Naive B cell (primary cell): ENCODE results near the gene MYCT1. TPM values are rescaled to one million over a fixed set of nuclear protein-coding genes. Genes with fewer than 3 reads are reported as not detected.

Experiments
- ATAC-seq, 2 donors: fragments of 150-1000 bp; cut with Tn5 transposase; 2 replicates each; pipeline ENCODE4 v1.10.0; 2021; ENCODE audit warnings: low read depth in 2 of 2, mild to moderate bottlenecking in 2 of 2, moderate library complexity in 2 of 2
- DNase-seq: peaks from one replicate; pipeline ENCODE4 v3.0.0; 2022
- H3K27ac Mint-ChIP-seq, 6 donors: one replicate each; pipeline ENCODE4 v1.8.0; 2020 to 2022; ENCODE audit warnings: mild to moderate bottlenecking in 6 of 6, mixed read lengths in 6 of 6, moderate library complexity in 5 of 6, inconsistent platforms in 2 of 6
- H3K27me3 Mint-ChIP-seq, 3 donors: one replicate each; pipeline ENCODE4 v1.8.0; 2021 to 2022; ENCODE audit warnings: mixed read lengths in 3 of 3, mild to moderate bottlenecking in 1 of 3
- H3K36me3 Mint-ChIP-seq, 2 donors: one replicate each; pipeline ENCODE4 v1.8.0; 2020 to 2022; ENCODE audit warnings: mixed read lengths in 2 of 2, inconsistent platforms in 1 of 2, mild to moderate bottlenecking in 1 of 2
- H3K4me1 Mint-ChIP-seq, 3 donors: one replicate each; pipeline ENCODE4 v1.8.0; 2020 to 2022; ENCODE audit warnings: mixed read lengths in 3 of 3, inconsistent platforms in 1 of 3, mild to moderate bottlenecking in 1 of 3, moderate library complexity in 1 of 3
- H3K4me3 Mint-ChIP-seq, 8 donors: one replicate each; pipeline ENCODE4 v1.8.0; 2020 to 2022; ENCODE audit warnings: mild to moderate bottlenecking in 8 of 8, mixed read lengths in 8 of 8, moderate library complexity in 8 of 8, inconsistent platforms in 2 of 8
- H3K9me3 Mint-ChIP-seq, 7 donors: one replicate each; pipeline ENCODE4 v1.8.0; 2020 to 2022; ENCODE audit warnings: mixed read lengths in 7 of 7, mild to moderate bottlenecking in 5 of 7, inconsistent platforms in 2 of 7, moderate library complexity in 1 of 7
- polyA plus RNA-seq, 6 donors: library from polyadenylated mRNA; unstranded; fragments of 300-500 nt; fragmentation: Illumina TruSeq; gene quantifications; one replicate each; pipeline ENCODE4 v1.2.3, GENCODE V29; 2021; ENCODE audit warnings: low read depth in 6 of 6

The MYCT1 gene
- polyA plus RNA-seq, 6 donors from 2014 or later, result 0.31 TPM; not detected in 5

DNA sequence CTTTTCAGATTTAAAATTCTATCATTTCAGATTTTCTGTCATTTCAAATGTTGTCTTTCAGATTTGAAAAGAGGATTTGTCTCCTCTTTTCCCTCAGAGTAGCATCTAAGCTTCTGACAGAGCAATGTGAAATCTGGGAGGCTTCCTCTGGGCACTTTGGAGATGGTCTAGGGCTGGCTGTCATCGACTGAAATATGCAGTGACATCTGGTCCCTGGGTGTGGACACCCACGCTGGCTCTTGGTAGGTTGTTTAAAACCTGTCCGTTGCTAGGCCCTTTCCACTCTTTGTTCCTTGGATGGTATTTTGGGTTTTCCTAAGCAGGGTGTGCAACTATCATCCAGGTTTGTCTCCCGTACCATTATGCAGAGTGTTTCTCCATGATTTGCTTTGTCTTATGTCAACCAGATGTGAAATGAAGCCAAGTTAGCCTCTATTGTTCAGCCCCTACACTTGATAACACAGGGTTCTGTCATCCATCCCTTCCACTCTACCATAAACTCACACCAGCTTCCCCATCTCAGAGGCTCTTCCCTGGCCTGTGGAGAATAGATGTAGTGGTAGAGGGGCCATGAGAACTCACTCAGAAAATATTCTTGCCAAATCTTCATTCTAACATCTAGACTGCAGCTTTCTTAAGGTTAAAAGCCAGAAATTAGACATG lies 47.9 kb downstream of the MYCT1 start:
- ATAC-seq (no peak), DNase-seq (no peak)
- Mint-ChIP-seq H3K27me3 (peaks cover 0 to 8% (median 6%) of the 10 kb centered on the region in 3 donors), H3K27ac (no peak overlapping the region), H3K4me3 (no peak overlapping the region), H3K36me3 (no peaks in the 10 kb centered on the region), H3K9me3 (peaks cover 0 to 1% (median 0%) of the 10 kb centered on the region in 7 donors), H3K4me1 (no peaks in the 10 kb centered on the region)

DNA sequence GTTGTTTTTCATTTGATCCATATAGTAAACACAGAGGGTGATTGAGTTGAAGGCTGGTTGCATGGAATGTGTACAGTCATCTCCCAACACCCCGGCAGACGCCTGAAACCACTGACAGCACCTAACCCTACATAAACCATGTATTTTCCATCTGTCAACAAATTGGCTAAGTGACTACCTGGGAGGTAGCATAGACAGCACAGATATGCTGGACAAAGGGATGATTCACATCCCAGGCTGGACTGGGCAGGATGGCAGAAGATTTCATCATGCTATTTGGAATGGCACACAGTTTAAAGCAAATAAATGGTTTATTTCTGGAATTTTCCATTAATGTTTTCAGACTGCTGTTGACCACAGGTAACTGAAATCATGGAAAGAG lies 48.5 kb downstream of the MYCT1 start:
- Mint-ChIP-seq H3K9me3 (peaks cover 0 to 1% (median 0%) of the 10 kb centered on the region in 7 donors), H3K4me3 (no peak overlapping the region), H3K4me1 (no peaks in the 10 kb centered on the region), H3K27me3 (peaks cover 0 to 8% (median 4%) of the 10 kb centered on the region in 3 donors), H3K36me3 (no peaks in the 10 kb centered on the region), H3K27ac (no peak overlapping the region)
- ATAC-seq (no peak), DNase-seq (no peak)

DNA sequence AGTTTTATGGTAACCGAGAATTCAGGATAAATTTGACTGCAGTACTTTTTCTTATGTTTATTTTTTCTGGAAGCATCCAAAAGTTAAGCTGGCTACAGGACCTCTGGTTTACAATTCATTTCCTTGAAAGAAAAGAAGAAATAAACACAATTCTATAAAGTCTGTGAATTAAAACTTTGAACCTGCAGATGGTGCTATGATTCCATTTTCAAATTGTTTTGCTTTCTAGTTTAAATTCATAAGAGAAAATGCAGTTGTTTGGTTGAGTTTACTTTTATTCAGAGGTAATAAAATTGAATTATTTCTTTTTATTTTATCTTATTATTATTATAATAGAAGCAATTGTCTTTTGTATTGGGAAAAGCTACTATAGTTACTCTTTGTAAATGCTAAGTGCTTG lies 51.1 kb downstream of the MYCT1 start:
- no peak for ATAC-seq
- no peaks in the 10 kb centered on the region for H3K9me3 Mint-ChIP-seq
- H3K27me3 Mint-ChIP-seq, result peaks cover 0 to 8% (median 0%) of the 10 kb centered on the region in 3 donors
- no peak for DNase-seq
- H3K36me3 Mint-ChIP-seq, result no peaks in the 10 kb centered on the region
- no peak overlapping the region for H3K27ac Mint-ChIP-seq
- no peaks in the 10 kb centered on the region for H3K4me1 Mint-ChIP-seq
- H3K4me3 Mint-ChIP-seq, result no peak overlapping the region

DNA sequence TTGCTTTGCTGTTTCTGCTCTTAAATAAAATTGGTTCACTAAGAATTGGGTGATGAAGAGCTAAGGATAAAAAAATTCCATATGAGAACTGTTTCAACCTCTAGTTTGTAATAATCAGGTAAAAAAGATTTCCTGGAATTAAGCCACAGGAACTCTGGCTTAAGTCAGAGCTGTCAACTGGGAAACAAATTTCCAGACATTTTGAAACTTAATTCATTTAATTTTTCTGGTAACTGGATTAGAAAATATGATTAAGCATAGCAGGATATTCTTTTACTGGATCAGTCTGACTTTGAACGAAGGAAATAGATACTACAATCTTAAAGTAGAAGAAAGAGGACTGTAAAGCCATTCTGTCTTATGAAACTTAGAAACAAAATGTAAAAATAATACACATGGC lies 51.6 kb downstream of the MYCT1 start:
- DNase-seq, result no peak
- H3K4me1 Mint-ChIP-seq, result no peaks in the 10 kb centered on the region
- ATAC-seq, result no peak
- H3K9me3 Mint-ChIP-seq, result no peaks in the 10 kb centered on the region
- no peaks in the 10 kb centered on the region for H3K36me3 Mint-ChIP-seq
- H3K27ac Mint-ChIP-seq, result no peak overlapping the region
- peaks cover 0 to 3% (median 0%) of the 10 kb centered on the region in 3 donors for H3K27me3 Mint-ChIP-seq
- H3K4me3 Mint-ChIP-seq, result no peak overlapping the region

DNA sequence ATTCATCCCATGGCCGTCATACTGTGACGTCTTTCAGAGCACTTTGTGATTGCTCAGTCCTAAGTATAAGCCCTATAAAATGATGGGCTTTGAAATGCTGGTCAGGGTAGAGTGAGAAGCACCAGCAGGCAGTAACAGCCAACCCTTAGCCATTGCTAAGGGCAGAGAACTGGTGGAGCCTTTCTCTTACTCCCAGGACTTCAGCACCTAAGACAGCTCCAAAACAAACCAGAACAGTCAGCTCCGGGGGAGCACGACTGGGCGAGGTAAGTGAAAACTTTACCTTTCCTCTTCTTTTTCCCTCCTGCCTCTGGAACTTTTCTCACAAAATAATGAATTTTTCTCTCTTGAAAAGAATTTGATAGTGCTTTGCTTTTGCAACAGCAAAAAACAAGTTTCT lies 53.0 kb downstream of the MYCT1 start, which contains the start of gene VIP:
Gene VIP (plus strand): TSS at position 104 of the 400 bp plus-strand sequence. CDS start 1,381 bp downstream, outside the sequence.
- DNase-seq, result no peak
- H3K36me3 Mint-ChIP-seq, result no peaks in the 10 kb centered on the region
- H3K4me1 Mint-ChIP-seq, result no peaks in the 10 kb centered on the region
- no peaks in the 10 kb centered on the region for H3K27me3 Mint-ChIP-seq
- no peak within 1 kb of the TSS for H3K27ac Mint-ChIP-seq
- H3K4me3 Mint-ChIP-seq, result no peak within 1 kb of the TSS
- H3K9me3 Mint-ChIP-seq, result no peaks in the 10 kb centered on the region
- ATAC-seq, result no peak

DNA sequence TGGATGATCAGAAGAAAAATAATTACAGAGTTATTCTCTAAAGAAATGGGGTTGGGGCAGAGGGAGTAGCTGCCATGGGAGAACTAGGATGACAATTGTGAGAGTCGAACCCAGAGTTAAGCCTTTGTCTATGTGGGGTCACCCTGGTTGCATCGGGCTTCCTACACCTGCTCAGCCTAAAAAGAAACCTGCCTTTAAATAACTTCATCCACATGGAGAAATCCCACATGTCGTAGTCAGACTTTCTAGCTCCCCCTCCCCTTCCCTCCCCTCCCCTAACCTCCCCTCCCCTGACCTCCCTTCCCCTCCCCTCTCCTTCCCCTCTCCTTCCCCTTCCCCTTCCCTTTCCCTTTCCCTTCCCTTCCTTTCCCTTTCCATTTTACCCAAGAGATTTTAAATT lies 67.6 kb downstream of the MYCT1 start:
- Mint-ChIP-seq H3K27ac (no peak overlapping the region), H3K27me3 (no peaks in the 10 kb centered on the region), H3K36me3 (no peaks in the 10 kb centered on the region), H3K4me1 (no peaks in the 10 kb centered on the region), H3K9me3 (no peaks in the 10 kb centered on the region), H3K4me3 (no peak overlapping the region)
- no peak for ATAC-seq
- DNase-seq, result no peak

DNA sequence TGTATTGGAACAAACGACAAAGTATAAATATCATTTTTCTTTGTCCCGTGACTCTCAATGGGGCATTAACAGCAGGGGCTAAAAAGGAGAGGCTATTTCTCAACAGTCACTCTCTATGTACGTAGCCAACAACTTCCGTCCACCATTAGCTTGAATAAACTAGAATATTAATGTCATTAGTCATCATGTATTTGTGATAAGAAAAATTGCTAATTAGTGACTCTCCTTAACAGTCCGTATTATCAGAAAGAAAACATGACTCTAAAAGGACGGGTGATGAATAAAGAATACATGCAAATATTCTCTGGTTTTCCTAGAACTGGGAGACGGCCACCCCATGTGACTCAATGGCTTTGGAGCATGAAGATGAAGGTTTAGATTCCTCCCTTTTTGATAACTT lies 71.5 kb downstream of the MYCT1 start:
- no peak for ATAC-seq
- Mint-ChIP-seq H3K4me1 (no peaks in the 10 kb centered on the region), H3K4me3 (no peak overlapping the region), H3K36me3 (no peaks in the 10 kb centered on the region), H3K27me3 (peaks cover 0 to 7% (median 0%) of the 10 kb centered on the region in 3 donors), H3K9me3 (peaks cover 0 to 3% (median 0%) of the 10 kb centered on the region in 7 donors), H3K27ac (no peak overlapping the region)
- DNase-seq, result no peak

DNA sequence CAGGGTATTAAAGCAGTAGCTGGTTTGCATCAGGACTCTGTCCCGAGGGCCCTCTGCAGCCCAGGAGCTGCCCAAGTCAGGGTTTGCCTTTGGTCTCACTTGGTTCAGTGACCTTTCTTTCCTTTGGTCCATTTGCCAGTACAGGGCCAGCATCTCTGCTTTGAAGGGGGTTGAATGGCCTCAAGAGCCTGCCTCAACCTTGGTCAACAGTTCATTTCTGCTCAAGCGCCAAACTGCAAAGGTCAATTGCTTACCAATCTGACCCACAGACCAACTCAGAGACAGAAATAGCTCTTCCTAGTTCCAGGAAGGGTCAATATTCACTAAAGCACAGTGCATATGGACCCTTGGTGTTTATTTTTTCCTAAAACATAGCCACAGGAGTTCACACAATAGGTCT lies 72.3 kb downstream of the MYCT1 start:
- Mint-ChIP-seq H3K27me3 (peaks cover 0 to 7% (median 0%) of the 10 kb centered on the region in 3 donors), H3K27ac (no peak overlapping the region), H3K9me3 (peaks cover 0 to 3% (median 0%) of the 10 kb centered on the region in 7 donors), H3K4me3 (no peak overlapping the region), H3K36me3 (no peaks in the 10 kb centered on the region), H3K4me1 (no peaks in the 10 kb centered on the region)
- no peak for DNase-seq
- no peak for ATAC-seq

DNA sequence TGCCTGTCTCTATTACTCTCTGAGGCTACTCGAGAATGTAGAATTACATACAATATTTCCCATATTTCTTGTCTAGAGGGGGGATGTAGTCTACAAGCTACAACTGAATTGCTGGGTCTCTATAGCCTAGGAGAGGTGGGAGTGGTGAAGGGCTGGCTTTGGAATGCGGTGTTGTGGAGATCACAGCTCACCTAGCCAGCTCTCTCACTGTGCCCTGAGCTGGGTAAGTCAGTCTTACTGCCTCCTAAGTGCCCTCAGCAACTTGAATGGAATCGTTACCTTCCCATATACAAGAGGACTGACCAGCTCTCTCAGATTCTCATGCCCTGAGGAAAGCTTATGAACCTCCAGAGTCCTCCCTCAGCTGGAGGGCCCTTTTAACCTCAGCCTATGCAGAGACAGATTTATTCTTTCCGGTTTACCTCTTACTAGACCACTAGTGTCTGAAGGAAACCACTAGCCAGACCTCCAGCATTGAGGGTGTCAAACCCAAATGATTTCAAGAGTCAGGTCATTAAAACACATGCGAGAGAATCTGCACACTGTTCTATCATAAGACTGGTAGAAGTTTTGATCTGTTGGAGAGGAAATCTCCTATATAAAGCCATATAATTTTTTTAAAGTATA lies 73.5 kb downstream of the MYCT1 start:
- ATAC-seq, result no peak
- Mint-ChIP-seq H3K4me1 (no peaks in the 10 kb centered on the region), H3K27me3 (peaks cover 0 to 7% (median 0%) of the 10 kb centered on the region in 3 donors), H3K9me3 (peaks cover 0 to 3% (median 0%) of the 10 kb centered on the region in 7 donors), H3K36me3 (no peaks in the 10 kb centered on the region), H3K27ac (peak overlapping the region in 1 of 6 donors; percentile 10), H3K4me3 (no peak overlapping the region)
- no peak for DNase-seq

Other genes starting within 250 kb of the MYCT1 start
- gene SYNE1, start 60.5 kb upstream of the MYCT1 start, polyA plus RNA-seq, result 10 to 100 TPM; 24.1 to 50.3 (median 30.9) TPM
- not detected for gene VIP, start 52.9 kb downstream of the MYCT1 start, polyA plus RNA-seq